ENCODE measurements around the gene HAND1.

The HAND1 gene

GRCh38 chr5:154482528-154483449 is 4.8 kb upstream of the HAND1 start:
- no peak for TF ChIP-seq CTCF (IDR thresholded peaks at IDR 0.05)

GRCh38 chr5:154481584-154482381 is 3.8 kb upstream of the HAND1 start:
- TF ChIP-seq CTCF (IDR thresholded peaks at IDR 0.05), result no peak

- no peak for TF ChIP-seq CTCF (IDR thresholded peaks at IDR 0.05)
Observed at GRCh38 chr5:154480847-154481246, 2.8 kb upstream of the HAND1 start.

GRCh38 chr5:154479944-154480750 is 2.1 kb upstream of the HAND1 start:
- no peak for TF ChIP-seq CTCF (IDR thresholded peaks at IDR 0.05)

- TF ChIP-seq CTCF (IDR thresholded peaks at IDR 0.05), result no peak
Observed at GRCh38 chr5:154479160-154479943, 1.3 kb upstream of the HAND1 start.

GRCh38 chr5:154478752-154479159 is 729 bp upstream of the HAND1 start:
- no peak for TF ChIP-seq CTCF (IDR thresholded peaks at IDR 0.05)
